ENCODE measurements around the gene IDH3G. TPM values are rescaled to one million over a fixed set of nuclear protein-coding genes. Genes with fewer than 3 reads are reported as not detected.
A peak's percentile ranks its signal among the peaks of the same experiment; 100 is the strongest.

Gene IDH3G
- total and polyA plus RNA-seq, 7 donors, result 54.2 to 89.5 (median 67.0) TPM

DNA sequence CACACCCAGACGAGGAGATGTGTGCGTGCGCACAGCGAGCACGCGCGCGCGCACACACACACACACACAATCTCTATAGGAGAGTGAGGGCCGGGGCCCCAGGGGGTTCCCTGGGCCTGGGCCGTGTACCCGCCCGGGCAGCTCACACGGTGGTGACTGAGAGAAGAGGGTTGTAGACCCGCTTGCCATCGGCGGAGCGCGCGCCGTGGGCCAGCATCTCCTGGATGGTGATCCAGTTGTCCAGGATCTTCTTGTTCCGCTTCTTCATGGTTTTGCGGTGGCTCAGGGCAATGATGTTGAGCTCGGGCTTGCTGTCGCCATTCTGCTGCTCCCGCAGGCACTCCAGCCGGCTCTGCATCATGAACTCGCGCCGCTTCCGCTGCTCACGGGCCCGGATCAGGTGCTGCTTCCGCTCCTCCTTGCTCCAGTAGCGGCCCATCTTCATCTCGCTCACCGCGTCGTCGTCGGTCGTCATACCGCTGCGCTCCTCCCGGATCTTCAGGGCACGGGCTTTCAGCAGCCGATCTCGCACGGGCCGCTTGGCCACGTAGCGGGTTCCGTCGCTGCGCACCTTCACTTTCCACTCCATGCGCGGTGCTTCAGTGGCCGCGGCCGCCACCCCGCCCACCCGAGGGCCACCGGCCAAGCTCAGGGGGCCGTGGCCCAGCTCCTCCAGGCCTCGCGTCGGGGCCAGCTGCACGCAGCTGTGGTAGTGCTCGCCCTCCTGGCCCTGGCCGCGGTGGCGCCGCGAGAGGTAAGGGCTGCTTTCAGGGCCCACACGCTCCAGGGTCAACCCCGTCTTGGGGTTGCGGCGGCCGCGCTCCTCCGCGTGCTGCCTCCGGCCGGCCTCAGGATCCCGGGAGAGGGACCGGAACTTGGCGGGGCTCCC is 9.3 kb upstream of the IDH3G start:
- 96 to 97% methylated on average over 87 of the region's 87 CpGs for WGBS, 2 donors

DNA sequence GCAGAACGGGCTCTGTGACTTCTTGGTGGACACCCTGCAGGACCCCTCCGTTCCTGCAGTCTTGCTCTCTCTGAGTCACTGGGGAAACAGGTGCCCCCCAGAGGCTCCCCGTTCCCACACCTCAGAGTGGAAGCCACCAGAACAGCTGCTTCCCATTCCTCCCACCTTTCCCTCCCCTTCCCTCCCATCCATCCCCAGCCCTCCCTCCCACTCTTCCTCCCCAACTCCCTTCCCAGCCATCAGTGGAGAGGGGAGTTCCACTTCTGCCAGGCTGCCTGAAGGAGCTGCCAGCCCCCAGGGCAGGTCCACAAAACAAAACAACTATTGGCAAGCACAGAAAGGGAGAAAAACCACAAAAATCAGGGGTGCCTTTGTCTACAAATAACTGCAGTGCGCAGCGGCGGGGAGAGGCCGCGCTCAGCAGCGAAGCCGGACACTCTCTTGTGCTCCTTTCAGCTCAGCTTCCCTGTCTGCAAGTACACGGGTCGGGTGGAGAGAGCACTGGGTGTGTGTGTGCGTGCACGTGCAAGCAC is 8.4 kb upstream of the IDH3G start:
- Histone ChIP-seq H3K27ac (no peak overlapping the region), H3K9me3 (no peaks in the 10 kb centered on the region), H3K4me3 (no peak overlapping the region), H3K4me1 (no peaks in the 10 kb centered on the region), H3K36me3 (peaks cover 0 to 14% (median 4%) of the 10 kb centered on the region in 4 donors), H3K27me3 (no peaks in the 10 kb centered on the region)
- intact Hi-C loops (cut with DNase I), result no loop called here
- TF ChIP-seq POLR2A (IDR thresholded peaks at IDR 0.05) (no peak), EP300 (IDR thresholded peaks at IDR 0.05) (no peak), POLR2AphosphoS5 (IDR thresholded peaks at IDR 0.05) (no peak)
- TF ChIP-seq, protein P1, sequence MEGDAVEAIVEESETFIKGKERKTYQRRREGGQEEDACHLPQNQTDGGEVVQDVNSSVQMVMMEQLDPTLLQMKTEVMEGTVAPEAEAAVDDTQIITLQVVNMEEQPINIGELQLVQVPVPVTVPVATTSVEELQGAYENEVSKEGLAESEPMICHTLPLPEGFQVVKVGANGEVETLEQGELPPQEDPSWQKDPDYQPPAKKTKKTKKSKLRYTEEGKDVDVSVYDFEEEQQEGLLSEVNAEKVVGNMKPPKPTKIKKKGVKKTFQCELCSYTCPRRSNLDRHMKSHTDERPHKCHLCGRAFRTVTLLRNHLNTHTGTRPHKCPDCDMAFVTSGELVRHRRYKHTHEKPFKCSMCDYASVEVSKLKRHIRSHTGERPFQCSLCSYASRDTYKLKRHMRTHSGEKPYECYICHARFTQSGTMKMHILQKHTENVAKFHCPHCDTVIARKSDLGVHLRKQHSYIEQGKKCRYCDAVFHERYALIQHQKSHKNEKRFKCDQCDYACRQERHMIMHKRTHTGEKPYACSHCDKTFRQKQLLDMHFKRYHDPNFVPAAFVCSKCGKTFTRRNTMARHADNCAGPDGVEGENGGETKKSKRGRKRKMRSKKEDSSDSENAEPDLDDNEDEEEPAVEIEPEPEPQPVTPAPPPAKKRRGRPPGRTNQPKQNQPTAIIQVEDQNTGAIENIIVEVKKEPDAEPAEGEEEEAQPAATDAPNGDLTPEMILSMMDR (IDR thresholded peaks at IDR 0.05), result no peak
- DNase-seq, result no peak
- 41 to 72% methylated on average over 14 of the region's 14 CpGs for WGBS, 2 donors

More for the DNA sequence above, 9.3 kb upstream of the IDH3G start:
- Histone ChIP-seq H3K4me1 (no peaks in the 10 kb centered on the region), H3K9me3 (no peaks in the 10 kb centered on the region), H3K4me3 (no peak overlapping the region), H3K27ac (no peak overlapping the region), H3K27me3 (no peaks in the 10 kb centered on the region), H3K36me3 (peaks cover 0 to 6% (median under 1%) of the 10 kb centered on the region in 4 donors)
- intact Hi-C loops (cut with DNase I), result no loop called here
- peak; percentile 48 for DNase-seq
- no peak for TF ChIP-seq POLR2AphosphoS5 (IDR thresholded peaks at IDR 0.05)
- TF ChIP-seq POLR2A (IDR thresholded peaks at IDR 0.05), result no peak
- TF ChIP-seq EP300 (IDR thresholded peaks at IDR 0.05), result no peak
- TF ChIP-seq, protein P1 (IDR thresholded peaks at IDR 0.05), result no peak

DNA sequence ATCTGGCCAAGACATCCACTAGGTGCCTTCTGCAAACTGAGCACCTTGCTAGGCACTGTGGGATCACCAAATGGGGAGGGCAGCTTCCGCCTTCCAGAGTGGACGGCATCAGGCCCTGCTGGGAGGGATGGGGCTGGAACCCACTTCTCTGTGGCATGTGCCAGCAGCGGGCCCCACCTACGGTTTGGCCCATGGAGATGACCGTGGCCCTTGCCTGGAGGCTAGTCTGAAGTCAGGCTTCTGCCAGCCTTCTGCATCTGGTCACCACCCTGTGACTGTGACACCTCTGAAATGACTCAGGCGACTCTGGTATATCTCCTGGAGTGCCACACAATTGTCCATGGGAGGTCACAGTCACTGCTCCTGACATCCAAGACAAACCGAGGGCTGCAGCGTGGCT is 7.5 kb upstream of the IDH3G start:
- no peak overlapping the region for H3K4me3 ChIP-seq
- H3K9me3 ChIP-seq, result no peaks in the 10 kb centered on the region
- intact Hi-C loops (cut with DNase I), result no loop called here
- no peaks in the 10 kb centered on the region for H3K27me3 ChIP-seq
- H3K36me3 ChIP-seq, result peaks cover 0 to 22% (median 8%) of the 10 kb centered on the region in 4 donors
- TF ChIP-seq POLR2AphosphoS5 (IDR thresholded peaks at IDR 0.05), result no peak
- no peak for TF ChIP-seq EP300 (IDR thresholded peaks at IDR 0.05)
- TF ChIP-seq, protein P1 (IDR thresholded peaks at IDR 0.05), result no peak
- no peak for TF ChIP-seq POLR2A (IDR thresholded peaks at IDR 0.05)
- H3K27ac ChIP-seq, result no peak overlapping the region
- WGBS, 2 donors, result 91 to 93% methylated on average over 8 of the region's 8 CpGs
- no peaks in the 10 kb centered on the region for H3K4me1 ChIP-seq
- no peak for DNase-seq

DNA sequence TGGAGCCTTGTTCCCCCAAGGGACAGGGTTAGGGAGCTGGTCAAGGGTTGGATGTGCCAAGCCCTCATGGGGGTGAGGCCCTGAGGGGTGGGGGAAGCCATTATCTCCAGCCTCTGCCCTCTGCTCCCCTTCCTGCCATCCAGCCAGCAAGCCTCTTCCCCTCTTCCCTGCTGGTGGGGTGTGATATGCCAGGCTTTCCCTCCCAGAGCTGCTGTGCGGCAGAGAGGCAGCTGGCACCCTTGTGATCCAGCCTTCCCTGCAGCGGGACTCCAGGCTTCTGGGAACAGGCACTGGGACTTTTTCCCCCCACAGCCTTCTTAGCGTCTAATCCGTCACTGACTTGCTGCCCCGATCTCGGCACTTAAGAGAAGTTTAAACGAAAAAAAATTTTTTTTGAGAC is 6.6 kb upstream of the IDH3G start:
- 86 to 89% methylated on average over 7 of the region's 7 CpGs for WGBS, 2 donors
- Histone ChIP-seq H3K27me3 (no peaks in the 10 kb centered on the region), H3K9me3 (no peaks in the 10 kb centered on the region), H3K4me1 (peaks cover 0 to 8% (median 6%) of the 10 kb centered on the region in 4 donors), H3K36me3 (peaks cover 0 to 22% (median 8%) of the 10 kb centered on the region in 4 donors), H3K27ac (no peak overlapping the region), H3K4me3 (no peak overlapping the region)
- TF ChIP-seq EP300 (IDR thresholded peaks at IDR 0.05) (no peak), POLR2AphosphoS5 (IDR thresholded peaks at IDR 0.05) (no peak)
- TF ChIP-seq, protein P1 (IDR thresholded peaks at IDR 0.05), result no peak
- intact Hi-C loops (cut with DNase I), result no loop called here
- no peak for DNase-seq
